Tibial artery (tissue), 4 donors: ENCODE measurements around the gene IL1RAPL1.

ENCODE experiments used
- DNase-seq, 2 donors: peaks; one replicate each; pipeline ENCODE4 v3.0.0-alpha.2; 2019
- H3K27ac ChIP-seq, 2 donors: fragments of 200-600 bp; sonication (generic) in 1 of 2; 1 replicate in 1 of 2; 2 replicates in 1 of 2; pipeline ENCODE4 v1.5.1; 2018 to 2019; ENCODE audit warnings: mild to moderate bottlenecking in 1 of 2
- H3K27me3 ChIP-seq, 2 donors: fragments of 200-600 bp; sonication (generic) in 1 of 2; one replicate each; pipeline versions ENCODE4 v1.5.1 to v1.6.0; 2016 to 2019
- H3K36me3 ChIP-seq, 3 donors: fragments of 200-600 bp; sonication (generic) in 2 of 3; one replicate each; pipeline ENCODE4 v1.5.1; 2016 to 2019; ENCODE audit warnings: mild to moderate bottlenecking in 2 of 3
- H3K4me1 ChIP-seq, 4 donors: fragments of 200-600 bp; sonication (generic) in 2 of 4; 1 replicate in 3 of 4; 2 replicates in 1 of 4; pipeline ENCODE4 v1.5.1; 2016 to 2019
- H3K4me3 ChIP-seq, 2 donors: fragments of 200-600 bp; sonication (generic) in 1 of 2; 1 replicate in 1 of 2; 2 replicates in 1 of 2; pipeline ENCODE4 v1.5.1; 2018 to 2019; ENCODE audit warnings: mild to moderate bottlenecking in 2 of 2
- H3K9me3 ChIP-seq, 3 donors: fragments of 200-600 bp; sonication (generic) in 1 of 3; one replicate each; pipeline ENCODE4 v1.5.1; 2016 to 2019
- CTCF ChIP-seq, 2 experiments: fragments of 200-600 bp in 1 of 2; fragments of 450-650 bp in 1 of 2; IDR thresholded peaks; one replicate each; pipeline ENCODE4 v1.5.1; 2017 to 2019; ENCODE audit warnings: antibody characterized with exemption in 2 of 2, mild to moderate bottlenecking in 1 of 2, moderate library complexity in 1 of 2
- intact Hi-C: fragments of 100-400 bp; cut with DNase I; formaldehyde crosslinking; loops from one replicate; pipeline ENCODE4 v1.15.0; 2023; ENCODE audit warnings: low total_unique reads

The IL1RAPL1 gene

GRCh38 chrX:29627833-29628232, 1040.6 kb downstream of the IL1RAPL1 start:
- intact Hi-C loops = no loop called here
- H3K27ac ChIP-seq = no peak overlapping the region
- no peaks in the 10 kb centered on the region for H3K27me3 ChIP-seq
- no peak overlapping the region for H3K4me3 ChIP-seq
- no peak for TF ChIP-seq CTCF (IDR thresholded peaks at IDR 0.05)
- H3K9me3 ChIP-seq = no peaks in the 10 kb centered on the region
- H3K36me3 ChIP-seq = no peaks in the 10 kb centered on the region
- no peak for DNase-seq
- no peaks in the 10 kb centered on the region for H3K4me1 ChIP-seq

- H3K9me3 ChIP-seq = no peaks in the 10 kb centered on the region
- H3K4me1 ChIP-seq = no peaks in the 10 kb centered on the region
- no peaks in the 10 kb centered on the region for H3K27me3 ChIP-seq
- DNase-seq = no peak
- no peak overlapping the region for H3K27ac ChIP-seq
- no peaks in the 10 kb centered on the region for H3K36me3 ChIP-seq
- H3K4me3 ChIP-seq = no peak overlapping the region
- TF ChIP-seq CTCF (IDR thresholded peaks at IDR 0.05) = no peak
- intact Hi-C loops = no loop called here
Measured at GRCh38 chrX:29634516-29634915, 1047.3 kb downstream of the IL1RAPL1 start.

GRCh38 chrX:29636331-29636730, 1049.1 kb downstream of the IL1RAPL1 start:
- DNase-seq = no peak
- Histone ChIP-seq H3K36me3 (no peaks in the 10 kb centered on the region), H3K4me1 (no peaks in the 10 kb centered on the region), H3K4me3 (no peak overlapping the region), H3K27me3 (no peaks in the 10 kb centered on the region), H3K9me3 (no peaks in the 10 kb centered on the region), H3K27ac (no peak overlapping the region)
- intact Hi-C loops = no loop called here
- TF ChIP-seq CTCF (IDR thresholded peaks at IDR 0.05) = no peak

GRCh38 chrX:29640106-29640505, 1052.9 kb downstream of the IL1RAPL1 start:
- Histone ChIP-seq H3K27ac (no peak overlapping the region), H3K4me3 (no peak overlapping the region), H3K27me3 (no peaks in the 10 kb centered on the region), H3K4me1 (no peaks in the 10 kb centered on the region), H3K36me3 (no peaks in the 10 kb centered on the region), H3K9me3 (no peaks in the 10 kb centered on the region)
- no peak for DNase-seq
- TF ChIP-seq CTCF (IDR thresholded peaks at IDR 0.05) = no peak
- intact Hi-C loops = no loop called here

GRCh38 chrX:29641461-29641860, 1054.2 kb downstream of the IL1RAPL1 start:
- no peaks in the 10 kb centered on the region for H3K4me1 ChIP-seq
- H3K27ac ChIP-seq = no peak overlapping the region
- H3K4me3 ChIP-seq = no peak overlapping the region
- no peaks in the 10 kb centered on the region for H3K36me3 ChIP-seq
- H3K9me3 ChIP-seq = no peaks in the 10 kb centered on the region
- intact Hi-C loops = no loop called here
- H3K27me3 ChIP-seq = no peaks in the 10 kb centered on the region
- TF ChIP-seq CTCF (IDR thresholded peaks at IDR 0.05) = no peak
- DNase-seq = no peak

GRCh38 chrX:29643181-29643580, 1055.9 kb downstream of the IL1RAPL1 start:
- no peaks in the 10 kb centered on the region for H3K36me3 ChIP-seq
- H3K9me3 ChIP-seq = no peaks in the 10 kb centered on the region
- intact Hi-C loops = no loop called here
- no peaks in the 10 kb centered on the region for H3K27me3 ChIP-seq
- no peak overlapping the region for H3K27ac ChIP-seq
- TF ChIP-seq CTCF (IDR thresholded peaks at IDR 0.05) = no peak
- no peak overlapping the region for H3K4me3 ChIP-seq
- DNase-seq = no peak
- H3K4me1 ChIP-seq = no peaks in the 10 kb centered on the region
